ENCODE data around the gene SFT2D1. TPM values are rescaled to one million over a fixed set of nuclear protein-coding genes. Genes with fewer than 3 reads are reported as not detected.

Gene SFT2D1
- total RNA-seq, 1 experiment from 2014 or later = 40.2 TPM

DNA sequence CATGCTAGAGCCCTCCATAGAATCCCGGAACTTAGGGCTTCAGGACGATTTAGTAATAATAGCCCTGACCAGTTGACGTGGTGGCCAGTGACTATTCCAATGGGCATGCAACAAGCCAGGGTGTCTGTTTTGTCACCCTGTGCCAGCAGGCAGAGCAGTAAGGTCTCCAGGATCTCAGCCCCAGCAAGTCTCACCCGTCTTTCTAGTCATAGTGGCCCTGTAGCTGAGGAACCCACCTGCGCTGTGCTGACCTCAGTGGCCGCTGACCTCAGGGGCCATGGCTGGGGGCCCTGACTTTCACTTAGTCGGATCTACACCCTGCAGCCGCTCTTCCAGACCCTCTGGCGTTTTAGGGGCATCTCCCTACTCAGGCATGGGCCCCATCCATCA is 71.0 kb downstream of the SFT2D1 start:
- TF ChIP-seq, protein P1, sequence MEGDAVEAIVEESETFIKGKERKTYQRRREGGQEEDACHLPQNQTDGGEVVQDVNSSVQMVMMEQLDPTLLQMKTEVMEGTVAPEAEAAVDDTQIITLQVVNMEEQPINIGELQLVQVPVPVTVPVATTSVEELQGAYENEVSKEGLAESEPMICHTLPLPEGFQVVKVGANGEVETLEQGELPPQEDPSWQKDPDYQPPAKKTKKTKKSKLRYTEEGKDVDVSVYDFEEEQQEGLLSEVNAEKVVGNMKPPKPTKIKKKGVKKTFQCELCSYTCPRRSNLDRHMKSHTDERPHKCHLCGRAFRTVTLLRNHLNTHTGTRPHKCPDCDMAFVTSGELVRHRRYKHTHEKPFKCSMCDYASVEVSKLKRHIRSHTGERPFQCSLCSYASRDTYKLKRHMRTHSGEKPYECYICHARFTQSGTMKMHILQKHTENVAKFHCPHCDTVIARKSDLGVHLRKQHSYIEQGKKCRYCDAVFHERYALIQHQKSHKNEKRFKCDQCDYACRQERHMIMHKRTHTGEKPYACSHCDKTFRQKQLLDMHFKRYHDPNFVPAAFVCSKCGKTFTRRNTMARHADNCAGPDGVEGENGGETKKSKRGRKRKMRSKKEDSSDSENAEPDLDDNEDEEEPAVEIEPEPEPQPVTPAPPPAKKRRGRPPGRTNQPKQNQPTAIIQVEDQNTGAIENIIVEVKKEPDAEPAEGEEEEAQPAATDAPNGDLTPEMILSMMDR (conservative IDR thresholded peaks at IDR 0.05) = no peak
- Histone ChIP-seq H3K23ac (ENCODE audit: insufficient read length, low read depth, low read length) (no peak overlapping the region), H3K14ac (ENCODE audit: insufficient read depth, low read length) (no peak overlapping the region; the same call in 1 of the 2 replicates), H3T11ph (ENCODE audit: low read length) (no peak overlapping the region), H3K79me2 (ENCODE audit: insufficient read depth, low read length) (no peaks in the 10 kb centered on the region), H2AK5ac (ENCODE audit: insufficient read length, low read length) (no peak overlapping the region), H2AFZ (ENCODE audit: low read length) (no peak overlapping the region), H3K4me2 (ENCODE audit: insufficient read depth, insufficient read length, low read length) (no peak overlapping the region), H2BK20ac (ENCODE audit: low read depth, low read length, poor library complexity, severe bottlenecking) (no peak overlapping the region), H2BK120ac (ENCODE audit: low read depth, low read length, poor library complexity, severe bottlenecking) (no peak overlapping the region), H3K27ac (ENCODE audit: insufficient read length, low read depth, low read length) (no peak overlapping the region), H4K8ac (replicated peaks; ENCODE audit: insufficient read length, low read depth, low read length) (no peak overlapping the region), H3K4me1 (ENCODE audit: insufficient read depth, low read length) (0 out of 2 replicates have a peak, but pooled peaks cover 2% of the 10 kb centered on the region), H2BK12ac (ENCODE audit: insufficient read length, low read depth, low read length) (no peak overlapping the region), H3K18ac (ENCODE audit: insufficient read length, low read depth, low read length) (no peak overlapping the region), H3K27me3 (ENCODE audit: insufficient read depth, low read length) (peaks cover 2% of the 10 kb centered on the region; the same call in 1 of the 2 replicates), H2BK5ac (ENCODE audit: insufficient read length, low read length) (no peak overlapping the region), H3K4ac (ENCODE audit: low read depth, low read length) (no peak overlapping the region), H4K5ac (ENCODE audit: insufficient read length, low read depth, low read length) (no peak overlapping the region), H3K79me1 (ENCODE audit: insufficient read depth, low read depth, low read length, poor library complexity, severe bottlenecking) (no peaks in the 10 kb centered on the region), H3K9me3 (ENCODE audit: control insufficient read depth, low read depth, low read length) (no peaks in the 10 kb centered on the region), H3K9ac (ENCODE audit: extremely low read depth, insufficient read length, low read length) (no peak overlapping the region), H3K56ac (ENCODE audit: insufficient read length, low read depth, low read length) (no peak overlapping the region), H2BK15ac (ENCODE audit: low read depth, low read length) (no peak overlapping the region), H4K91ac (ENCODE audit: insufficient read length, low read depth, low read length) (no peak overlapping the region), H3K23me2 (ENCODE audit: insufficient read length, low read depth, low read length, poor library complexity, severe bottlenecking) (no peaks in the 10 kb centered on the region), H4K20me1 (ENCODE audit: control insufficient read depth, insufficient read depth, insufficient read length) (no peaks in the 10 kb centered on the region)
- WGBS (ENCODE audit: extremely low coverage, insufficient read length, low lambda C conversion rate) = no CpG with 5 or more reads among the region's 9 CpGs
- Mint-ChIP-seq H3K36me3 (ENCODE audit: insufficient read depth in 1 of 3, low read depth in 3 of 3) (no peaks in the 10 kb centered on the region), H3K4me1 (peaks cover 12 to 14% of the 10 kb centered on the region in 2 experiments), H3K27ac (no peak overlapping the region), H3K27me3 (ENCODE audit: low read depth) (peaks cover 80% of the 10 kb centered on the region), H3K9me3 (no peaks in the 10 kb centered on the region; a peak in 1 of 5 replicates), H3K4me3 (no peak overlapping the region)
- DNase-seq = no peak
